HG03135 (cell line): ENCODE results near the gene SPTLC2.

ENCODE experiments used
- ATAC-seq: cut with Tn5 transposase; IDR thresholded peaks from one replicate; pipeline ENCODE4 v1.9.1; 2021; ENCODE audit warnings: mild to moderate bottlenecking, moderate library complexity; ENCODE audit not compliant: unreplicated experiment

SPTLC2 gene

GRCh38 chr14:77509366-77509765 is 107.1 kb downstream of the SPTLC2 start:
- ATAC-seq: no peak

- ATAC-seq: no peak
These were observed 107.6 kb downstream of the SPTLC2 start for GRCh38 chr14:77508876-77509275.

- ATAC-seq: no peak
These were observed 108.2 kb downstream of the SPTLC2 start for GRCh38 chr14:77508249-77508648.

DNA sequence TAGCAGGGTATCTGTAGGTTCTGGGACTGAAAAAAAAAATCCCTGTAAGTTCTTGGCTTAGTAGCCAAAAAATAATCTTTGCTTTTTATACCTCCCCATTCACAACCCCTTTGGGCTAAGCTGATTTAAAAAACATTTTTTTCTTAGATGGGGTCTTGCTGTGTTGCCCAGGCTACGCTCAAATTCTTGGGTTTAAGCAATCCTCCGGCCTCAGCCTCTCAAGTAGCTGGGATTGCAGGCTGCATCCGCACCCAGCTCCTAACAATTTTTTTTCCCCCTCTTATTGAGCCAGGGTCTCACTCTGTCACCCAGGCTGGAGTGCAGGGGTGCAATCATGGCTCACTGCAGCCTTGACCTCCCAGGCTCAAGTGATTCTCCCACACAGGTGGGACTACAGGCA is 108.7 kb downstream of the SPTLC2 start:
- no peak for ATAC-seq

GRCh38 chr14:77505031-77505430 is 111.4 kb downstream of the SPTLC2 start:
- ATAC-seq: no peak

- no peak for ATAC-seq
These were observed 113.3 kb downstream of the SPTLC2 start for GRCh38 chr14:77503138-77503537.

DNA sequence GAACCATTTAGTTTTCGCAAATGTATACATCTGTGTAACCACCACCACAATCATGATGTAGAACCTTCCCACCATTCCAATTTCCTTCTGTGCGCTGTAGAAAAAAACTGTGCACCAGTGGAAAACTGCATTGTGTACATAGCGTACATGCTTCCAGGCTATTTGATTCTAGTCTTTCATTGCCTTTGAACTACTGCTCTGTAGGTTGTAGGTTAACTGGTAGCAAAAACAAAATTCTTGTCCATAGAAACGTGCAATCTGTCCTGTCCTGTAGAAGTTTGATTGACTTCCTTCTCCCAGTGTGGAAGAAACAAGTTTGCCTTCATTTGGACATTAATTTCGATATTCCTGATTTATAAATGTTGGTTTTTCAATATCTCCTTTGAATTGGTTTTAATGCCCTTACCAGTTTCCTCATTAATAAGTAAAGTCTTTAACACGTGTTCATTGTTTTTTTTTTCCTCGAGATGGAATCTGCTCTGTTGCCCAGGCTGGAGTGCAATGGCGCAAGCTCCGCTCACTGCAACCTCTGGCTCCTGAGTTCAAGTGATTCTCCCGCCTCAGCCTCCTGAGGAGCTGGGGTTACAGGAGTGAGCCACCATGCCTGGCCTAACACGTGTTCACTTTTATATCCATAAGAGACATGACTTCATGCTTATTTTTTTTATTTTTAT is 114.2 kb downstream of the SPTLC2 start:
- no peak for ATAC-seq

DNA sequence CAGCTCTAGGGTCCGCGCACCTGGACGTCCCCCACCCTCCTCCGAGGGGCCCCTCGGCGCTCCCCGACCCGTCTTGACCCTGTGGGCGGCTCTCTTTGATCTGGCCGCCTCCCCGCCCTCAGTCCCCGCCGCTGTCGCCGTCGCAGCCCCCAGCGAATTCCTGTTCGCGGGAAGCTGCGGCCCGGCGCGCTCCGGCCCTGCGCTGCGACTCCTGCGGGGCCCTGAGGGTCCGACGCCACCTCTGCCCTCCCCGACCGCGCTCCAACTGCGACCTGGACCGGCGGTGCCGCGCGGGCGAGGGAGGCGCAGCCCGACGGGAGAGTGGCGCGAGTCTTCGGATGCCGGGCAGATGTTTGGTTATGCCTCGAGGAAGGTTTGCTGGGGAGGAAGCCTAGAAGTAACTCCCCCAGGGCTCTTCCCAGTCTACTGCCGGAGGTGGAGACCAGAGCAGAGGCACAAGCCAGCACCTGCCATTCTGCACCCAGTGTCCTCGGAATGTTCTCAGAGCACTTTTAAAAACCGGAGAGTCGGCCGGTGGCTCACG is 117.4 kb downstream of the SPTLC2 start:
- ATAC-seq: no peak

- no peak for ATAC-seq
These were observed 118.1 kb downstream of the SPTLC2 start, which contains the start of gene ISM2 for GRCh38 chr14:77498120-77498979. ISM2 (minus strand) TSS chr14:77498816; CDS start chr14:77498793, 23 bp downstream.

- no peak for ATAC-seq
These were observed 121.1 kb downstream of the SPTLC2 start for GRCh38 chr14:77495334-77495733.

GRCh38 chr14:77491056-77491455 is 125.4 kb downstream of the SPTLC2 start:
- no peak for ATAC-seq

- no peak for ATAC-seq
These were observed 126.0 kb downstream of the SPTLC2 start for GRCh38 chr14:77490347-77490986.

- ATAC-seq: no peak
These were observed 127.4 kb downstream of the SPTLC2 start for GRCh38 chr14:77489041-77489440.

- ATAC-seq: no peak
These were observed 127.9 kb downstream of the SPTLC2 start for GRCh38 chr14:77488558-77488957.

DNA sequence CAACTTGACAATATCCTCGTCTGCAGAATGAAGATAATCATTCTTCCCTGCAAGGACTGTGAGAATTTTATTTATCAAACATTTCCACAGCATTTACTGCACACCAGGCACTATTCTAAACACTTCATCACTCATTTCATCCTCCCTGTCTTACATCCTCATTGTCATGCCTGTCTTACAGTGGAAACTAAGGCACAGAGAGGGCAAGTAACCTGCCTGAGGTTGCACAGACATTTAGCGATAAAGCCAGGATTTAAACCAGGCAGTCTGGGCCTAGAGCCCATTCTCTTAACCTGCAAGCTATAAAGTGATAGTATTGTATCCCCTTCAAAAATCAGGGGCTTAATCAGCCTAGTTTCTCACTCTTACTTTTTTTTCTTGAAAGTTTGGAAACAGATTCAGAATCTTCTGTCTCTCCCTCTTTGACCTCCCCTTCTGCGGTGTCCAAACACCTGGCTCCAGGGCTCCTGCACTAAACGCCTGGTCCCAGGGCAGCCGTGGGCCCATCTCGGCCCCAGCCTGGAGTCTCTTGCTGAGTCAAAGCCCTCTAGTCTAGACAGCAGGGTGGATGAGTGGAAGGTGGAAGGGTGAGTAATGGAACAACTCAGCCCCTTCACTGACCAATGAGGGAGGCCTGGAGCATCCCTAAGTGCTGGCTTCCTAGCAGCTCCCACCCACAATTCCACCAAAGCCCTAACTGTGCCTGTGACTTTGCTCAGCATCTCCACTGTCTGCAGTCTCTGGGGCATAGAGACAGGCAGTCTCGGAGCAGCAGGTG is 130.3 kb downstream of the SPTLC2 start:
- no peak for ATAC-seq

- no peak for ATAC-seq
These were observed 131.2 kb downstream of the SPTLC2 start for GRCh38 chr14:77485256-77485655.

GRCh38 chr14:77482422-77482821 is 134.0 kb downstream of the SPTLC2 start:
- no peak for ATAC-seq

DNA sequence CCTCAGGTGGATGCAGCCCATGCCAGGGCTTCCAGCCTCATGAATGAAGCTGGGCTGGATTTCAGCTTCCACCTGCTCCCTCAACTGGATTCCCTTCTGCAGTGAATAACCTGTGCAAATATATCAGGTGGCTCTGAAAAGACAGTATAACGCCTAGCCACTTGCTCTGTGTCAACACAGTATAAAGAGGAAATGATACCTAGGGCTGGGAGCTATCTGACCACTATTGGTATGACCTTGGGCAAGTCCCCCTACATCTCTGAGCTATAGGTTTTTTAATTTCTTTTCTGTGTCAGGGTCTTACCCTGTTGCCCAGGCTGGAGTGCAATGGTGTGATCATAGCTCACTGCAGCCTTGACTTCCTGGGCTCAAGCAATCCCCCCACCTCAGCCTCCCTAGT is 137.6 kb downstream of the SPTLC2 start:
- ATAC-seq: peak; percentile 90

DNA sequence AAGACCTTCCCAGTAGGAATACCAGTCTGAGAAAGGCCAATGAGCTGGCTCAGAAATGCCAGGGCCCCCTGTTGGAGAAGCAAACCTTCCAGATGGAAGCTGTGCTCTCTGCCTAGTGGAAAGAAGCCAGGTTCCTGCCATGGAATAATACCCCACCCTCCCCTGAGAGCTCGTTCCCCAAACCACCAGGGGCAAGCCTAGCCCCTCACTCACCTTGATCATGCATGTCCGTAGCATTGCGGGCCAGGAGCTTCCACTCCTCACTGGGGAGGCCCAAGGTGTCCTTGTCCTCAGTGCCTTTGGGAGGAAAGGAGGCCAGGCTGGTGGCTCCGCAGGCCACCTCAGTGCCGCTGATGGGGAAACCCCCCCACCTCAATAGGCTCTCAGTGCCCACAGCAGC is 138.4 kb downstream of the SPTLC2 start:
- no peak for ATAC-seq

- no peak for ATAC-seq
These were observed 140.9 kb downstream of the SPTLC2 start for GRCh38 chr14:77475432-77476115.
